ENCODE measurements around the gene ZFP42.

- TF ChIP-seq GATA2 (IDR thresholded peaks at IDR 0.05; ENCODE audit: low read depth, low read length) (no peak), GATA3 (IDR thresholded peaks at IDR 0.05; ENCODE audit: low read depth, low read length) (no peak)
Measured at GRCh38 chr4:187983746-187984145, 11.8 kb upstream of the ZFP42 start.

All from SH-SY5Y (cell line).